Daoy (cell line): ENCODE measurements around the gene MRPL53. TPM values are rescaled to one million over a fixed set of nuclear protein-coding genes. Genes with fewer than 3 reads are reported as not detected.

ENCODE experiments used
- DNase-seq: peaks from one replicate; pipeline ENCODE4 v3.0.0-alpha.2; 2015; ENCODE audit warnings: low read depth
- total RNA-seq: library from RNA; depleted of rRNA; stranded (reverse); fragments of >200 nt; shearing (Covaris generic); gene quantifications from 2 replicates; pipeline ENCODE4 v1.2.3, GENCODE V29; 2014; rRNA removed

Gene MRPL53
- total RNA-seq, 1 experiment from 2014 or later, result 43.9 TPM

- no peak for DNase-seq
These were observed 42.7 kb downstream of the MRPL53 start for GRCh38 chr2:74429487-74430451.

- DNase-seq, result no peak
These were observed 43.8 kb downstream of the MRPL53 start for GRCh38 chr2:74428675-74429074.

- no peak for DNase-seq
These were observed 44.9 kb downstream of the MRPL53 start for GRCh38 chr2:74427551-74427950.

GRCh38 chr2:74426181-74426758, 46.2 kb downstream of the MRPL53 start:
- DNase-seq, result no peak

- DNase-seq, result no peak
These were observed 47.0 kb downstream of the MRPL53 start for GRCh38 chr2:74425523-74425922.

- DNase-seq, result no peak
These were observed 47.5 kb downstream of the MRPL53 start for GRCh38 chr2:74424995-74425406.

GRCh38 chr2:74424139-74424992, 48.1 kb downstream of the MRPL53 start:
- DNase-seq, result no peak

- no peak for DNase-seq
These were observed 49.0 kb downstream of the MRPL53 start for GRCh38 chr2:74423231-74424095.

Other genes starting within 250 kb of the MRPL53 start
- gene SLC4A5, start 129.3 kb downstream of the MRPL53 start, total RNA-seq, result 0.17 TPM in 1 of 2 replicates, not detected in the other
- gene DCTN1, start 92.4 kb downstream of the MRPL53 start, total RNA-seq, result 74.5 and 74.8 TPM in 2 replicates
- 1.4 TPM in 2 replicates for gene C2orf81, start 51.1 kb downstream of the MRPL53 start, total RNA-seq
- gene WDR54, start 51.0 kb downstream of the MRPL53 start, total RNA-seq, result 62.2 and 68.1 TPM in 2 replicates
- 5.4 and 6.9 TPM in 2 replicates for gene RTKN, start 30.7 kb downstream of the MRPL53 start, total RNA-seq
- 13.8 and 17.8 TPM in 2 replicates for gene INO80B, start 17.6 kb downstream of the MRPL53 start, total RNA-seq
- gene WBP1, start 14.2 kb downstream of the MRPL53 start, total RNA-seq, result 30.9 and 37.0 TPM in 2 replicates
- 45.2 and 52.4 TPM in 2 replicates for gene MOGS, start 7.3 kb downstream of the MRPL53 start, total RNA-seq
- 8.5 and 8.9 TPM in 2 replicates for gene CCDC142, start 10.3 kb upstream of the MRPL53 start, total RNA-seq
- gene TTC31, start 10.4 kb upstream of the MRPL53 start, total RNA-seq, result 19.4 and 26.3 TPM in 2 replicates
- 0.97 and 1.7 TPM in 2 replicates for gene LBX2, start 26.9 kb upstream of the MRPL53 start, total RNA-seq
- 22.8 and 42.1 TPM in 2 replicates for gene PCGF1, start 35.0 kb upstream of the MRPL53 start, total RNA-seq
- 0.77 TPM in 1 of 2 replicates, not detected in the other for gene TLX2, start 41.8 kb upstream of the MRPL53 start, total RNA-seq
- gene DQX1, start 53.6 kb upstream of the MRPL53 start, total RNA-seq, result 1.1 TPM in 1 of 2 replicates, not detected in the other
- 135 TPM in 2 replicates for gene AUP1, start 57.0 kb upstream of the MRPL53 start, total RNA-seq
- 41.2 and 44.8 TPM in 2 replicates for gene HTRA2, start 57.3 kb upstream of the MRPL53 start, total RNA-seq
- 54.5 and 62.0 TPM in 2 replicates for gene LOXL3, start 81.3 kb upstream of the MRPL53 start, total RNA-seq
- 19.8 and 20.6 TPM in 2 replicates for gene DOK1, start 82.0 kb upstream of the MRPL53 start, total RNA-seq
- gene M1AP, start 175.7 kb upstream of the MRPL53 start, total RNA-seq, result not detected in 2 replicates
- 3.4 and 4.2 TPM in 2 replicates for gene SEMA4F, start 181.6 kb upstream of the MRPL53 start, total RNA-seq